PC-9 (cell line): ENCODE results near the gene RAB11FIP4.

Experiments
- EZH2 ChIP-seq: fragments of 200-600 bp; sonication (generic); IDR thresholded peaks from 2 replicates; pipeline ENCODE4 v1.8.0; 2017; ENCODE audit warnings: antibody characterized with exemption, low read depth
- TF ChIP-seq, protein P1 (sequence below): fragments of 200-600 bp; sonication (generic); conservative IDR thresholded peaks from 2 replicates; pipeline ENCODE4 v1.6.1; 2017; ENCODE audit warnings: mixed run types, antibody characterized with exemption, mild to moderate bottlenecking, moderate library complexity

DNA sequence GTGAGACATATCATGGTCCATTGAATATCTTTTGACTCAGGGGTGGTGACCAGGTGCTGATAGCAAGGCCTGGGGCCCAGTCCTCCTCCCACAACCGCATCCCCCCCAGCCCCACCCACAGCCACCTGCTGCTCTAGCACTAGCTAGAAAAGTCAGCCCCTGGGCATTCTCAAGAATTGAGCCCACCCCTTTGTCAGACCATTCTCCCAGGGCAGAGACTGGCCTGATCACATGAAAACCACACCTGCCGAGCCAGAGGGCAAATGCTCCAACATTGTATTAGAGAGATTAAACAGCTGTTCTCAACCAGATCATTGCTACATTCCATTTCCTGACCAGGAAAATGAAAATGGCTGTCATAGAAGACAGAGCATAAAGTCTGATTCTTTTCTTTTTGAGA lies 62.4 kb downstream of the RAB11FIP4 start:
- TF ChIP-seq, protein P1, sequence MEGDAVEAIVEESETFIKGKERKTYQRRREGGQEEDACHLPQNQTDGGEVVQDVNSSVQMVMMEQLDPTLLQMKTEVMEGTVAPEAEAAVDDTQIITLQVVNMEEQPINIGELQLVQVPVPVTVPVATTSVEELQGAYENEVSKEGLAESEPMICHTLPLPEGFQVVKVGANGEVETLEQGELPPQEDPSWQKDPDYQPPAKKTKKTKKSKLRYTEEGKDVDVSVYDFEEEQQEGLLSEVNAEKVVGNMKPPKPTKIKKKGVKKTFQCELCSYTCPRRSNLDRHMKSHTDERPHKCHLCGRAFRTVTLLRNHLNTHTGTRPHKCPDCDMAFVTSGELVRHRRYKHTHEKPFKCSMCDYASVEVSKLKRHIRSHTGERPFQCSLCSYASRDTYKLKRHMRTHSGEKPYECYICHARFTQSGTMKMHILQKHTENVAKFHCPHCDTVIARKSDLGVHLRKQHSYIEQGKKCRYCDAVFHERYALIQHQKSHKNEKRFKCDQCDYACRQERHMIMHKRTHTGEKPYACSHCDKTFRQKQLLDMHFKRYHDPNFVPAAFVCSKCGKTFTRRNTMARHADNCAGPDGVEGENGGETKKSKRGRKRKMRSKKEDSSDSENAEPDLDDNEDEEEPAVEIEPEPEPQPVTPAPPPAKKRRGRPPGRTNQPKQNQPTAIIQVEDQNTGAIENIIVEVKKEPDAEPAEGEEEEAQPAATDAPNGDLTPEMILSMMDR: no peak
- no peak for TF ChIP-seq EZH2
